IMR-90 (cell line): ENCODE measurements around the gene MT1H. TPM values are rescaled to one million over a fixed set of nuclear protein-coding genes. Genes with fewer than 3 reads are reported as not detected.
"Not testable (repeated sequence)": the region's sequence is repeated elsewhere in the genome, so short reads cannot be mapped to it uniquely, and the experiment has no call there.

Source experiments
- ATAC-seq: fragments of 200-7000 bp; cut with Tn5 transposase; 2 replicates; pipeline ENCODE4 v1.9.1; 2020; ENCODE audit warnings: low read depth, mild to moderate bottlenecking, moderate library complexity
- BruUV-seq: library from RNA; stranded (reverse); fragments of 400-500 nt; replicated peaks from 2 replicates; lab custom pipeline; 2021; lab: Mats Ljungman, UMichigan
- CTCF ChIA-PET: fragments of 300-600 bp; formaldehyde crosslinking; extraction: SDS; loops from one replicate; lab custom pipeline; 2021; ENCODE audit warnings: antibody characterized with exemption; lab: Yijun Ruan, JAX
- POLR2A ChIA-PET: fragments of 300-600 bp; sonication (Branson Sonifier 250); formaldehyde crosslinking; loops from one replicate; lab custom pipeline; 2022; ENCODE audit warnings: antibody characterized with exemption; ENCODE audit not compliant: unreplicated experiment; lab: Charles Lee
- DNase-seq: peaks from one replicate; pipeline ENCODE4 v3.0.0; 2013
- H2AFZ ChIP-seq: replicated peaks from 2 replicates; pipeline ENCODE3; 2013; ENCODE audit warnings: low read length, mild to moderate bottlenecking; ENCODE audit not compliant: poor library complexity
- H2AK5ac ChIP-seq: 2 replicates; pipeline ENCODE4 v1.6.1; 2013; ENCODE audit warnings: low read depth, low read length, inconsistent platforms
- H2AK9ac ChIP-seq: replicated peaks from 2 replicates; pipeline ENCODE3; 2013; ENCODE audit warnings: mild to moderate bottlenecking, low read depth, low read length, moderate library complexity; ENCODE audit not compliant: poor library complexity
- H2BK120ac ChIP-seq: 2 replicates; pipeline ENCODE4 v1.6.1; 2013; ENCODE audit warnings: low read depth, low read length, inconsistent platforms
- H2BK15ac ChIP-seq: 3 replicates; pipeline ENCODE4 v1.6.1; 2013; ENCODE audit warnings: low read depth, low read length, inconsistent platforms
- H2BK20ac ChIP-seq: 2 replicates; pipeline ENCODE4 v1.6.1; 2013; ENCODE audit warnings: low read depth, mild to moderate bottlenecking, inconsistent platforms, low read length, moderate library complexity
- H2BK5ac ChIP-seq: 2 replicates; pipeline ENCODE4 v1.6.1; 2013; ENCODE audit warnings: mild to moderate bottlenecking, low read depth, low read length, inconsistent platforms; ENCODE audit not compliant: poor library complexity, severe bottlenecking
- H3K14ac ChIP-seq: replicated peaks from 2 replicates; pipeline ENCODE4 v1.6.1; 2013; ENCODE audit warnings: low read depth, low read length, inconsistent platforms
- H3K18ac ChIP-seq: 2 replicates; pipeline ENCODE4 v1.6.1; 2013; ENCODE audit warnings: low read depth, low read length, control low read depth
- H3K23ac ChIP-seq: 2 replicates; pipeline ENCODE4 v1.6.1; 2013; ENCODE audit warnings: low read depth, low read length, inconsistent platforms
- H3K27ac ChIP-seq: 2 replicates; pipeline ENCODE4 v1.5.1; 2013; ENCODE audit warnings: mild to moderate bottlenecking, control low read depth, low read length; ENCODE audit not compliant: insufficient read depth
- H3K27me3 ChIP-seq: 2 replicates; pipeline ENCODE4 v1.6.1; 2013; ENCODE audit warnings: low read length; ENCODE audit not compliant: control insufficient read depth, insufficient read depth
- H3K36me3 ChIP-seq: 2 replicates; pipeline ENCODE4 v1.6.1; 2013; ENCODE audit warnings: low read length, mixed read lengths; ENCODE audit not compliant: control insufficient read depth, insufficient read depth
- H3K4ac ChIP-seq: 2 replicates; pipeline ENCODE4 v1.6.1; 2013; ENCODE audit warnings: low read depth, low read length, inconsistent platforms
- H3K4me1 ChIP-seq: 2 replicates; pipeline ENCODE4 v1.6.1; 2013; ENCODE audit warnings: low read length, mixed read lengths; ENCODE audit not compliant: control insufficient read depth, insufficient read depth
- H3K4me2 ChIP-seq: 2 replicates; pipeline ENCODE4 v1.6.1; 2013; ENCODE audit warnings: low read depth, mild to moderate bottlenecking, control low read depth, low read length, moderate library complexity
- H3K4me3 ChIP-seq: 2 replicates; pipeline ENCODE4 v1.5.1; 2013; ENCODE audit warnings: low read depth, mild to moderate bottlenecking, control low read depth, low read length, moderate library complexity; ENCODE audit not compliant: insufficient read depth
- H3K56ac ChIP-seq: 2 replicates; pipeline ENCODE4 v1.6.1; 2013; ENCODE audit warnings: low read length, inconsistent platforms; ENCODE audit not compliant: insufficient read depth; ENCODE audit errors: extremely low read depth
- H3K79me1 ChIP-seq, 2 experiments: 2 replicates each; pipeline ENCODE4 v1.6.1; 2013; ENCODE audit warnings: low read length in 2 of 2, inconsistent platforms in 1 of 2, low read depth in 1 of 2
- H3K9ac ChIP-seq: 2 replicates; pipeline ENCODE4 v1.6.1; 2013; ENCODE audit warnings: low read depth, low read length, control low read depth
- H3K9me1 ChIP-seq: 2 replicates; pipeline ENCODE4 v1.6.1; 2013; ENCODE audit warnings: low read length, inconsistent platforms; ENCODE audit not compliant: insufficient read depth
- H3K9me3 ChIP-seq: 2 replicates; pipeline ENCODE4 v1.6.1; 2013; ENCODE audit warnings: low read length; ENCODE audit not compliant: control insufficient read depth, insufficient read depth
- H4K20me1 ChIP-seq: 2 replicates; pipeline ENCODE4 v1.6.1; 2013; ENCODE audit warnings: low read length, inconsistent platforms; ENCODE audit not compliant: insufficient read depth
- H4K5ac ChIP-seq: 2 replicates; pipeline ENCODE4 v1.6.1; 2013; ENCODE audit warnings: mild to moderate bottlenecking, low read depth, low read length, control low read depth
- H4K8ac ChIP-seq, 2 experiments: 2 replicates each; pipeline ENCODE4 v1.6.1; 2013; ENCODE audit warnings: low read depth in 2 of 2, low read length in 2 of 2, control low read depth in 1 of 2, inconsistent platforms in 1 of 2
- H4K91ac ChIP-seq: 2 replicates; pipeline ENCODE4 v1.6.1; 2013; ENCODE audit warnings: low read depth, low read length, inconsistent platforms; ENCODE audit not compliant: insufficient read depth
- WGBS, 2 experiments: methylation state at CpG; one replicate each; pipeline versions ENCODE4 v1.1.5 to v1.1.7; 2013; ENCODE audit warnings: missing lambda C conversion rate in 2 of 2; ENCODE audit not compliant: insufficient read length in 1 of 2; ENCODE audit errors: extremely low coverage in 2 of 2; 5-methylcytosine and 5-hydroxymethylcytosine counted together
- dilution Hi-C: fragments of 300-500 bp; cut with HindIII; formaldehyde crosslinking; loops from one replicate; pipeline ENCODE4 v1.14.3; 2018; ENCODE audit warnings: low sequenced_read_pairs; ENCODE audit not compliant: unreplicated experiment
- in situ Hi-C: fragments of 300-500 bp; cut with MboI; formaldehyde crosslinking; loops from 3 replicates; pipeline ENCODE4 v1.14.3; 2019; ENCODE audit warnings: low sequenced_read_pairs, inconsistent platforms, mixed read lengths
- intact Hi-C: fragments of 100-400 bp; cut with micrococcal nuclease; formaldehyde crosslinking; loops from 2 replicates; pipeline ENCODE4 v1.10.0; 2022
- polyA plus RNA-seq, 3 experiments: library from polyadenylated mRNA; depleted of rRNA; stranded (reverse); fragments of >200 nt; gene quantifications; 2 replicates each; pipeline ENCODE4 v1.2.3, GENCODE V29; 2012; ENCODE audit warnings: low replicate concordance in 1 of 3
- total RNA-seq: library from RNA; depleted of rRNA; stranded (reverse); fragments of >200 nt; gene quantifications from 2 replicates; pipeline ENCODE4 v1.2.3, GENCODE V29; 2012

The MT1H gene
- total and polyA plus RNA-seq, 2 of the 4 experiments (the other 2 are of a cell fraction), result not detected

- H3K9ac ChIP-seq, DNase-seq, H2BK20ac ChIP-seq, H3K18ac ChIP-seq, H4K8ac ChIP-seq, H2AFZ ChIP-seq, H2BK120ac ChIP-seq, H3K4me2 ChIP-seq, H3K36me3 ChIP-seq, BruUV-seq, H3K4ac ChIP-seq, POLR2A ChIA-PET, H3K4me3 ChIP-seq, H4K91ac ChIP-seq, H3K27ac ChIP-seq, H3K14ac ChIP-seq, H2AK9ac ChIP-seq, H2AK5ac ChIP-seq, H2BK15ac ChIP-seq, H3K56ac ChIP-seq, H3K23ac ChIP-seq, in situ Hi-C loops, H4K20me1 ChIP-seq, H3K9me3 ChIP-seq, dilution Hi-C loops, ATAC-seq, H3K27me3 ChIP-seq, CTCF ChIA-PET, H2BK5ac ChIP-seq, H4K5ac ChIP-seq, intact Hi-C loops: not testable (repeated sequence)
- Histone ChIP-seq H3K79me1 (peaks cover 3 to 26% of the 10 kb centered on the region in 2 experiments; a peak in 3 of 4 replicates), H3K4me1 (peaks cover 24% of the 10 kb centered on the region), H3K9me1 (peaks cover 11% of the 10 kb centered on the region)
- WGBS, 2 experiments, result 65% methylated on average over 4 of the region's 4 CpGs; no CpG with 5 or more reads in 1 of the 2 experiments
Measured at GRCh38 chr16:56621665-56622445, 47.8 kb upstream of the MT1H start.

- POLR2A ChIA-PET, in situ Hi-C loops, CTCF ChIA-PET: not testable (repeated sequence)
Measured at GRCh38 chr16:56623184-56623583, 46.4 kb upstream of the MT1H start.

More at GRCh38 chr16:56623184-56623583, 46.4 kb upstream of the MT1H start:
- H3K56ac ChIP-seq, H2BK20ac ChIP-seq, H2BK120ac ChIP-seq, H3K4me2 ChIP-seq, ATAC-seq, intact Hi-C loops, H3K9me1 ChIP-seq, H2AK9ac ChIP-seq, H3K36me3 ChIP-seq, H3K14ac ChIP-seq, BruUV-seq, dilution Hi-C loops, H3K27ac ChIP-seq, H3K18ac ChIP-seq, H2BK15ac ChIP-seq, H4K5ac ChIP-seq, H2AFZ ChIP-seq, H3K9ac ChIP-seq, H3K23ac ChIP-seq, H4K20me1 ChIP-seq, H3K4ac ChIP-seq, H2BK5ac ChIP-seq, H3K27me3 ChIP-seq, H3K4me3 ChIP-seq, H3K9me3 ChIP-seq, H4K8ac ChIP-seq, H4K91ac ChIP-seq, DNase-seq: not testable (repeated sequence)
- peaks cover 17% of the 10 kb centered on the region for H3K4me1 ChIP-seq
- peaks cover 3 to 16% of the 10 kb centered on the region in 2 experiments; a peak in 3 of 4 replicates for H3K79me1 ChIP-seq
- 100% methylated on average over 1 of the region's 5 CpGs; no CpG with 5 or more reads in 1 of the 2 experiments for WGBS, 2 experiments
- H2AK5ac ChIP-seq, result 0 out of 2 replicates have a peak overlapping the region, but pooled peaks have one; percentile 8
